Measurements from ENCODE around the gene MYH4.

DNA sequence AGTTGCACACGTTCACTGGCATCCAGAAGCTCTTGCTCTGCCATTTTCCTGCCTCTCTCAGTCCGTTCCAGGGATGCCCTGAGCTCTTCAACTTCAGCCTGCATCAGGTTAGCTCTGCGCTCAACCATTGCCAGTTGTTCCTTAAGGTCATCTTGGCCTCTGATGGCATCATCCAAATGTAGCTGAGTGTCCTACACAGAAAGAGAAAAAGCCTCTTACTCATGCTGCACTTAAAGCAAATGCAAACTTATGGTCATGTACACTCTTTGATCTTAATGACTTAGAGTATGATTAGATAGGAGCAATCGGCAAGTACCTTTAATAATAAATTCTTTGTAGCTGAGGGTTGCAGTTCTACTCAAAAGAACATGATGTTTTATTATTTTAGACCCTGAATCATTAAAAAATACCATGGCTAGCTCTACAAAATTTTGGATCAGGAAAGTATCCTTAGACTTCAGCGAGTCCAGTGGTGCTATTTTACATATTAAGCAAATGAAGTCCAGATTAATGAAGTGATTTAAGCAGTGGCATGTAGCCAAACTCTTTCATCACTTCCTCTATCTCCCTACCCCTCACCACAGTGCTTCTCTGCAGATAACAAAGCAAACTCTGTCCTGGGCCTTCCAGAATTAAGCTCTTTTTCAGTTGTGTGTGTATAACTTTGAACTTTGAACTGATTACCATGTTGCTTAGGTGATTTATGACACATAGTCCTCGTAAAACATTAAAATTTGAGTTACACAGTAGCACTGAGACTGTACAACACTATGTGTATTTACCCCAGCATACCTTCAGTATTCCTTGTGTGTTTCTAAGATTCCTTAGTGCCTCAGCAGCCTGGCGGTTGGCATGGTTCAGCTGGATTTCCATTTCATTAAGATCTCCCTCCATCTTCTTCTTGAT, 22.1 kb downstream of the MYH4 start:
- TF ChIP-seq POLR2A (IDR thresholded peaks at IDR 0.05) (no peak), POLR2AphosphoS5 (IDR thresholded peaks at IDR 0.05) (no peak)
- TF ChIP-seq, protein P1, sequence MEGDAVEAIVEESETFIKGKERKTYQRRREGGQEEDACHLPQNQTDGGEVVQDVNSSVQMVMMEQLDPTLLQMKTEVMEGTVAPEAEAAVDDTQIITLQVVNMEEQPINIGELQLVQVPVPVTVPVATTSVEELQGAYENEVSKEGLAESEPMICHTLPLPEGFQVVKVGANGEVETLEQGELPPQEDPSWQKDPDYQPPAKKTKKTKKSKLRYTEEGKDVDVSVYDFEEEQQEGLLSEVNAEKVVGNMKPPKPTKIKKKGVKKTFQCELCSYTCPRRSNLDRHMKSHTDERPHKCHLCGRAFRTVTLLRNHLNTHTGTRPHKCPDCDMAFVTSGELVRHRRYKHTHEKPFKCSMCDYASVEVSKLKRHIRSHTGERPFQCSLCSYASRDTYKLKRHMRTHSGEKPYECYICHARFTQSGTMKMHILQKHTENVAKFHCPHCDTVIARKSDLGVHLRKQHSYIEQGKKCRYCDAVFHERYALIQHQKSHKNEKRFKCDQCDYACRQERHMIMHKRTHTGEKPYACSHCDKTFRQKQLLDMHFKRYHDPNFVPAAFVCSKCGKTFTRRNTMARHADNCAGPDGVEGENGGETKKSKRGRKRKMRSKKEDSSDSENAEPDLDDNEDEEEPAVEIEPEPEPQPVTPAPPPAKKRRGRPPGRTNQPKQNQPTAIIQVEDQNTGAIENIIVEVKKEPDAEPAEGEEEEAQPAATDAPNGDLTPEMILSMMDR (IDR thresholded peaks at IDR 0.05), result no peak
